ENCODE data around the gene GRIN1. TPM values are rescaled to one million over a fixed set of nuclear protein-coding genes. Genes with fewer than 3 reads are reported as not detected.

The GRIN1 gene
- total and polyA plus RNA-seq, 8 donors, result 0.25 to 0.55 (median 0.31) TPM; not detected in 5

- WGBS, 5 donors, result 9 to 19% (median 15%) methylated on average over 20 to 25 of the region's 25 CpGs
- Histone ChIP-seq H3K27me3 (peaks cover 50 to 99% (median 76%) of the 10 kb centered on the region in 3 donors), H3K36me3 (no peaks in the 10 kb centered on the region), H3K4me1 (peaks cover 7 to 11% (median 10%) of the 10 kb centered on the region in 4 donors), H3K27ac (no peak overlapping the region), H3K4me3 (no peak overlapping the region), H3K9me3 (no peaks in the 10 kb centered on the region)
- TF ChIP-seq EP300 (IDR thresholded peaks at IDR 0.05) (no peak), CTCF (IDR thresholded peaks at IDR 0.05) (no peak), POLR2AphosphoS5 (IDR thresholded peaks at IDR 0.05) (no peak), POLR2A (IDR thresholded peaks at IDR 0.05) (no peak)
- intact Hi-C loops (cut with DNase I; ENCODE audit: low total_unique reads), result no loop called here
- peak in 1 of 2 donors; percentile 44 for DNase-seq
Measured at GRCh38 chr9:137138058-137138721, 764 bp upstream of the GRIN1 start.

- TF ChIP-seq POLR2A (IDR thresholded peaks at IDR 0.05) (no peak), EP300 (IDR thresholded peaks at IDR 0.05) (no peak), POLR2AphosphoS5 (IDR thresholded peaks at IDR 0.05) (no peak), CTCF (IDR thresholded peaks at IDR 0.05) (no peak)
- Histone ChIP-seq H3K9me3 (no peaks in the 10 kb centered on the region), H3K4me3 (no peak overlapping the region), H3K27me3 (peaks cover 50 to 99% (median 80%) of the 10 kb centered on the region in 3 donors), H3K4me1 (peaks cover 7 to 11% (median 10%) of the 10 kb centered on the region in 4 donors), H3K27ac (no peak overlapping the region), H3K36me3 (no peaks in the 10 kb centered on the region)
- intact Hi-C loops (cut with DNase I; ENCODE audit: low total_unique reads), result no loop called here
- no peak for DNase-seq
- WGBS, 5 donors, result 32 to 50% (median 36%) methylated on average over 22 to 37 of the region's 37 CpGs
Measured at GRCh38 chr9:137139468-137140150, 655 bp downstream of the GRIN1 start.

- Histone ChIP-seq H3K27ac (no peak overlapping the region), H3K4me1 (peaks cover 7 to 11% (median 10%) of the 10 kb centered on the region in 4 donors), H3K9me3 (no peaks in the 10 kb centered on the region), H3K27me3 (peaks cover 50 to 94% (median 80%) of the 10 kb centered on the region in 3 donors), H3K36me3 (no peaks in the 10 kb centered on the region), H3K4me3 (no peak overlapping the region)
- WGBS, 5 donors, result 55 to 63% (median 62%) methylated on average over 24 to 26 of the region's 26 CpGs
- intact Hi-C loops (cut with DNase I; ENCODE audit: low total_unique reads), result no loop called here
- TF ChIP-seq POLR2A (IDR thresholded peaks at IDR 0.05), result no peak
- TF ChIP-seq CTCF (IDR thresholded peaks at IDR 0.05), result no peak
- TF ChIP-seq EP300 (IDR thresholded peaks at IDR 0.05), result no peak
- TF ChIP-seq POLR2AphosphoS5 (IDR thresholded peaks at IDR 0.05), result no peak
- no peak for DNase-seq
Measured at GRCh38 chr9:137140151-137141012, 1.4 kb downstream of the GRIN1 start.
